ENCODE results near the gene ZEB2.

Gene ZEB2

DNA sequence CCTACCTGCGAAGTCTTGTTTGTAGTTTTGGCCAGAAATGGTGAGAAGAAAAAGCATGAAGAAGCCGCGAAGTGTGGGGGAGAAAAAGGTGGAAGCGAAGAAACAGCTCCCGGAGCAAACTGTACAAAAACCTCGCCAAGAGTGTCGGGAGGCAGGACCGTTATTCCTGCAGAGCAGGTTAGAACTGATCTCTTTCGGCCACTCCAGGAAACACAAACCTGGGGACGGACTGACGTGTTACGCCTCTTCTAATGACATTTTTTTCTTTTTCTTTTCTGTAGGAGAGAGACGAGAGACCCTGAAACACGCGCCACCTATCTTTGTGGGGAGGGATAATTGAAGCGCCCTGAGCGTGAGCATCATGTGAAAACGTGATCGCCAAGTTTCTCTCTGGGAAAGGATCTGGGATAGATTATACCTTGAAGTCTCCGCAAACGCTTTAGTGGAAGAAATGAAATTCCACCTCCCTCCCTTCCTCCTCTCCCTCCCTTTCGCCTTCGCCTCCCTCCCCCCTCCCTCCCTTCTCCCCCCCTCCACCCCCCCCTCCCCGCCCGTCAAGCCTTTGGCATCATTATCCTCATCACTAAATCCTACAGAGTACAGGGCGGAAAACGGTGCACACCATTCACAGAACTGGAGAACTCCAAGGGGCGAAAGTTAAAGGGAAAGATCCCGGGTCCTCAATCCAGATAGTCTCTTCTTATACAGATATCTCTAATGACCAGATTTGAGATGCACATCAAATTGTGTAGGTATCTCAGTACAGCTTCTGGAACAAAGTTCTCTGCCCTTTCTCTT lies at the start of gene ZEB2:
Gene ZEB2 (minus strand): TSS at position 186 of the 798 bp plus-strand sequence. CDS start 2,769 bp downstream, outside the sequence.
- DNase-seq, result no peak

DNA sequence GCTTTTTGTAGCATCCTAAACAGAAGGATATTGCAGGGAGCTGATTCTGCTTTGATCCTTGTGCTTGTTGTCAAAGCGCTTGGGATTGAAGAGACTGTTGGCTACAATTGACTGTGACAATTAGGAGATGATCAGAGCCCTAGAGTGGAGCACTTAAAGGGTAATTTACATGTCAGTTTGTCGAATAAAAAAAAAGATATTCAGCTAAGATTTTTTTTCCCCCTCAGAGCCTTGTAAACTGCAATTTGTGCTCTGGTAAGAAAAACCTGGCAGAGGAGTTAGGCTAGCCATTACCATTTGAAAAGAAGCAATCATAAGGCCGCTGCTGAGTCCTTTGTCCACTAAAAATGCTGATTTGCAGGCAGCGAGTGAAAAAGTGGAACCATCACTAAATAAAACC lies 47.8 kb upstream of the ZEB2 start:
- DNase-seq, result no peak

DNA sequence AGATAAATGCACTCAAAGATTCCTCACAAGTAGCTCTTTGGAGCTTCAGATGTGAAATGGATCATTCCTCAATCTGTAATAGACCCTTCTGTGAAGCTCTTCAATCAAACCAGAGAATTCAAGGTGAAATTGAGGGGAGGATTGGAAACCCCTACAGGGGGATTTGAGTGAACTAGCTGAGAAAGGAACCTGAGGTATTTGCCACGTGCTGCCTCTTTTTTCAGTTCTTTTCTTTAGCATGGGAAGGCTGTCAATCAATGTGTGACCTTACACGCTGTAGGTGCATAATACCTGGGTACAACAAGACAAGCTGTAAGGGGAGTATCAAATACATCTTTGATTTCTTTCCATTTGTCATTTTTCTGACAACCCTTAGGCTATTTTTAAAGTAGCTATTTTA lies 46.5 kb upstream of the ZEB2 start:
- DNase-seq, result no peak

DNA sequence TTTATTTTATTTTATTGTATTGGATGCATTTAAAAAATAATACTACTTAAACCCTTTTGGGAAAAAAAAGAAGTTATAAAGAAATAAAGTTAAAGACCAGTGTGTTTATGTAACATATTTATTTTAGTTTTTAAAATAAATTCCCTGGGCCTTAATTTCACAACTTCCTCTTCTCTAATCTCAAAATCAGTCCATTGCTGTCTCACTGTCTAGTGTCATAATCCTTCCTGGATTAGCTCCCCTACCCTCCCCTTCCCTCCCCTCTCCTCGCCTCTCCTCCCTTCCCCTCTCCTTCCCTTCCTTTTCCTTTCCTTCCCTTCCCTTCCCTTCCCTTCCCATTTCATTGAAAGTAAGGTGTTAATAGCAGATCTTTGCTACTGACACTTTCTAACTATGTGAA lies 40.3 kb upstream of the ZEB2 start:
- DNase-seq, result no peak

DNA sequence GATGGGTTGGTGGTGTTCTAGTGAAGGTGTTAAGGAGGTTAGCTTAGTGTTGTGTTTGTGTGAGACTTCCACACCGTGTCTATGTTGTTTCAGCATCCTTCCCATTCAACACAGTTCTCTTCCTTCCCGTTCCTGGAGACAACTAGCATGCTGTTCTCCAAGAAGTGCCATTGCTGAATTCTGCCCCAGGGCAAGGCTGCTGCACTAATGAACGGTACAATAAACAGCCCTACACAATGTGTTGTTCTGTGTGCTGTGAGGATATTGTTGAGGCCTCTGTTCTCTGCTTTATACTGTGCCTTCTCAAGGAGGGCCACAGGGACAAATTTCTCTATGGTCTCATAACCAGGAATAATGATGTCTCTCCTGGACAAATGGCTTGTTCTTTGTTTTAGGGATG lies 39.8 kb upstream of the ZEB2 start:
- no peak for DNase-seq

DNA sequence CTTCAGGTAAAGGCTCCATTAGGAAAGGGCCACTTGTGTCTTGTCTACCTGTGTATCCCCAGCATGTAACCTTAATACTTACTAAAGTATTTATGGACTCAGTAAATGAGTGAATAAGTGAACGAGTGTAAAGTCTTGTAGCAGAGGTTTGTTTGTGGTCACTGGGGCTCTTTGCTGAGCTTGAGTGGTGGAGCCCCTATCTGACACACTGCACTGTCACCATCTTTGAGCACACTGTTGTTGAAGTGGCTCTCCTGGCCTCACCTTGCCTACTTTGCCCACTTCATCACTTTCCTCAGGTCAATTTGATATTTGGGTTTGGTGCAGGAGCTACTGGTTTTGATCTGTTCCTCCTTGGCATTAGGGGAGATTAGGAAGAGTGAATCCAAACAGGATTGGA lies 39.3 kb upstream of the ZEB2 start:
- no peak for DNase-seq

DNA sequence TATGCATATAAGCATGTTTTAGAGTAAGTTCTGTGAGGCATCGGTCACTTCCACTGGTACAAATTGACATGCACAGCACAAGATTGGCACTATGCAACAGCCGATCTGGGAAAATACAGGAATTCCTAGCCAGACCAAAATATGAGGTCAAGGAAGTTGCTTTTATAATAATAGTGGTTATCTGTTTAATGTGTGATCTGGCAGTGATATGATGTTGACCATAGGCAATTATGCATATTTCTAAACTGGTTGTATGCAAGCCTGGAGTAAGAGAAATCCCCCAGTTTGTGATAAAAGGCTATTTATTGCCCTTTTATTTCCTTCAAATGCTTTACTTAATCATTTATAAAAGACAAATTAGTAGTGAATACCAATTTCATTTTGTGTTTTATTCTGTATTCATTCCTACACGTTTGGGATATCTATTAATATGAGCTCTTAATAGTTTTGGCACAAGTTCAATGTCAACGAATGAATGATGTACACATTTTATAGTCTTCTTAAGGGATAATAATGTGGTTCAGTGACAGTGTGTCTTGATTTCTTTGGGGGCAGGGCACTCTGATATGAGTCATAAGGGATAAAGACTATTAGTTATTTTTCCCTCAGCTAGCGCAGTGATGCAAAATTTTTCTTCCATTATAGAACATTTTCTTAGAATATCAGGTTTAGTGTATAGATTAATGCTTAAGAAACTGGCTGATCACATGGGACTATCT lies 34.7 kb upstream of the ZEB2 start:
- no peak for DNase-seq

DNA sequence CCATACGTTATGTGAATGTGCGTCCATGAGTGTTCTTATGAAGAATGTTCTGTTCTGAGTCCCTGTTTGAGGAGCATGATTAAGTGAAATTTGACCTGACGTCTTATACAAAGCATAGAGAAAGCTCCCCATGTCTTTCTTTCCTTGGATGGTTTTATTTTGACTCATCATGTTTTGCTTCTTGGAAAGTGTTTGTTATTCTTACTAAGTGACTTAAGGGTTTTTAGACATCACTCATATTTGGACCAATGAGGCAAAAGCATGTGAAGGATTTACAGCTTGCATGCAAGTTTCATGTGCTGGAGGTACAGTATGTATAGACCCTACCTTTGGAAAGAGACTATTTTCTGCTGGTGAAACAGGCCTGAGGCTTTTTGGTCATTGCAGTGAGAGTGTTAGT lies 33.5 kb upstream of the ZEB2 start:
- no peak for DNase-seq

DNA sequence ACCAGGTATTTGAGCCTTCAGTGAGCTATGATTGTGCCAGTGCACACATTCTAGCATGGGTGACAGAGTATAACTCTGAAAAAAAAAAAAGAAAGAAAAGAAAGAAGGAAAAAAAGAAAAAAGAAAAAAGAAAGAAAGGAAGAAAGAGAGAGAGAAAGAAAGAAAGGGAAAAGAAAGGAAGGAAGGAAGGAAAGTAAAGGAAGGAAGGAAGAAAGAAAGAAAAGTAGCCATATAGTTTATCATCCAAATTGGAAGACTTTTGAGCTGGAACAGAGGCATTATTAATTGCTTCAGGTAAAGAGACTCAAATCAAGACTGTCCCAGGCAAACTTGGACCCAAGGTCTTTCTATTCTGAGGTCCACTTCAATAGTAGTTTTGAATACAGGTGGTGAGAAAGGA lies 32.9 kb upstream of the ZEB2 start:
- DNase-seq, result no peak

DNA sequence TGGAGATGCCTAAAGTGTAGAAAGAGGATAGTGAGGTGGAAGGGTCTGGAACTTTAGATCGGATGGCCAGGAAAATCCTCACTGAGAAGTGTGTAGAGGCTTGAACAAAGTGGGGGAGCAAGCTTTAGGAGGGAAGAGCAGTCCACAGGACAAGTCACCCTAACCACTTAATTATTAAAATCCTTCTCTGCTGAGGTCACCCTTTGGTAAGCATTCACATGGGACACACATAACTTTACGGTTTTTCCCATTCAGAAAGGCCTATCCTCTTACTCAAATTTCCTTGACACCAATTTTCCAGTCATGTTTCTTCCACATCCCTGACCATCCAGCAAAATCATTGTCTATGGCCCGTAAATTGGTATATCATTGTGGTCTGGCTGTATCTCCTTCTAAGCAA lies 31.0 kb upstream of the ZEB2 start:
- DNase-seq, result no peak

DNA sequence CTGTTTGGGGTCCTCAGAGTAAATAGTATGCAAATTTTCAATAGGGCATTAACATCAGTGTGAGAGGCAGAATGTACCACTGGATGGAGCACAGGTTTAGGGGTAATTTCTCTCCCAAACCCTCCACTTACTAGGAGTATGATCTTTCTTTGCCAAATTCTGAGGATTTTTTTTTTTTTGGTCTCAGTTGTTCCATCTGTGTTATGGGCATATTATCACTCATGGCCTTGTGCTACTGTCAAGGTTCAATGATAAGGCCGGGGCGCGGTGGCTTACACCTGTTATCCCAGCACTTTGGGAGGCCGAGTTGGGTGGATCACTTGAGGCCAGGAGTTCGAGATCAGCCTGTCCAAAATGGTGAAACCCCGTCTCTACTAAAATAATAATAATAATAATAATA lies 30.2 kb upstream of the ZEB2 start:
- no peak for DNase-seq

DNA sequence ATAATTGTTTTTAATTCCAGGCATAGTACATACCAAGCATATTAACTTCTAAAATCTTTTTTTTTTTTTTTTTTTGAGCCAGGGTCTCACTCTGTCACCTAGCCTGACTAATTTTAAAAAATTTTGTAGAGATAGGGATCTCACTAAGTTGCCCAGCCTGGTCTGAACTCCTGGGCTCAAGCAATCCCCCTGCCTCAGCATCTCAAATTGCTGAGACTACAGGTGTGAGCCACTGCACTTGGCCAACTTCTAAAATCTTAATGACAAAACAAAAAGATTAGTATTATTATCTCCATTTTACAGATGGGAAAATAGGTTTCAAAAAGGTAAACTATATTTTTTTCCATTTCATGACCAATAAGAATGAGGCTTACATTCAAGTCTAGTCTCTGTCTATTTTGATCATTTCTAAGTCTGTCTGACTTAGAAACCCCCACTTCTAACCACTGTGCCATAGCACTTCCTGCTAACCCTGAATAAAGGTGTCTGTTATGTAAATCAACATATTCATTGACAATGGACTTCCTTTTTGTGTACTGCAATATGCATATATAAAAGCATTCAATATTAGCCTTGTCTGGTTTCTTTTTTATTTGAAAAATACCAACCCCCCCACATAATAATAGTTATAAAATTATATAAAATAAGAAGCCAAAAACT lies 28.7 kb upstream of the ZEB2 start:
- DNase-seq, result no peak

DNA sequence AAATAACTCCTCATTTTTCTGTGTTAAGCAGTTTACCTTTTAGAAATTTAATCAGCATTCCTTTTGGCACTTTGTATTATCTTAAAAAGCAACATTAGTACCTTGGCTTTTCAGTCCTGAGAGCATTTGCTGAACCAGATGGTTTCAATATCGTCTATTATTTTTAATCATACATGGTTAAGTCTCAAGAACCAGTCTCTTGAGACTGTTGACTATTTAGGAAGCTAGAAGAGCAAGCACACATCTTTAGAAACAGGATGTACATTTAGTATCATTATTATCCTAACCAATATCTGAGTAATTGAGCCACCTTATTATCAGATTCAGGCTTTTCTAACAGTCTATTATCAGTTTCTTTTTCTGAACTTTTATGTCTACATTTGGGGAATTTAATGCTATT lies 28.2 kb upstream of the ZEB2 start:
- DNase-seq, result no peak

DNA sequence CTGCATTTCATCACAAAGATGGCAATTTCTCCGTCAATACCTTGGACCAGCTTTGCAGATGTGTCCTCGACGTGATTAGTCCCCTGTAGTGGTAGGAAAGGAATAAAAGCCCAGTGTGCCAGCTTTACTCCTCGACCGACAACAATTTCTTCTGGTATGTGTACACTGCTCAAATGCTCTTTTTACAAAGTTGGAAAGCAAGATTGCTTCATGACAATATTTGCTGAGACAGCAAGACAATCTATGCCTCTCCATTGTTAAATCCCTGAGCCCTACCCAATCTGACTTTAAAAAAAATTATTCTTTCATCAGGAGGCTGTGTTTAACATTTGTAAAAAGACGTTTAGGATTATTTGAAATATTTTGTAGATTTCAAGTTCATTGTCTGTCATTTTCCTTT lies 27.6 kb upstream of the ZEB2 start:
- DNase-seq, result no peak

DNA sequence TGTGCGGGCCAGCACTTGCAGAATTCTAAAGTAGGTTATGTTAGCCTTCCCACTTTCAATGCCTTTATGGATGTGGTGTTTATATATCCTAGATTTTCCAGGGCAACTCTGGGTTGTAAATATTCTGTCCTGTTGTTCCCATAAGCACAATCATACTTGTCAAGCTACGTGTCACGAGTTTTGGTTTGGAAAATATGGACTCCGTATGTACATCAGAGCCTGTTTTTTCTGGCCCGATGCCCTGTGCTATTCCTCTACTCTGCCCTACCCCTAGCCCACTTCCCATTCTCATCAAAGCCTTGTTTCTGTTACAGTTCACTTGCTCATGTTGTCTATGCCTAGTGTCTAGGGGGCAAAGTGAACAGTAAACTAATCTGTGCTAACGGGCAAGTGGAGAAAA lies 27.0 kb upstream of the ZEB2 start:
- no peak for DNase-seq

DNA sequence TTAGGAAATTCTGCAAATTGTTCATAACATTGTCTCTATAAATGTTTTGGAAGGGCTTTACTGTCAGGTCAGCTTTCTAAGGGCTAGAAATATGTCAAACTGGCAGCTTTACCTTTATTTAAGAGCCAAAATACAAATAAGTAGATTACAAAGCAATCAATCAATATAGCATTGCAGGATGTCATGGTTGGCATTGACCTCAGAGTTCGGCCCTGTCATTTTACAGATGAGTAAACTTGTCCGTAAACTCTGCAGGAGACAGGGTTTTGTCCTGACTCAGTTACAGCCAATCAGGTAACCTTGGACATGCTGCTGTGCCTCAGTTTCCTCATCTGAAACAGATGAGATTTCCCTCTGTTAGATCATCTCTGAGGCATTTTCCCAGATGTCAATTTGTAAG lies 25.9 kb upstream of the ZEB2 start:
- DNase-seq, result no peak

DNA sequence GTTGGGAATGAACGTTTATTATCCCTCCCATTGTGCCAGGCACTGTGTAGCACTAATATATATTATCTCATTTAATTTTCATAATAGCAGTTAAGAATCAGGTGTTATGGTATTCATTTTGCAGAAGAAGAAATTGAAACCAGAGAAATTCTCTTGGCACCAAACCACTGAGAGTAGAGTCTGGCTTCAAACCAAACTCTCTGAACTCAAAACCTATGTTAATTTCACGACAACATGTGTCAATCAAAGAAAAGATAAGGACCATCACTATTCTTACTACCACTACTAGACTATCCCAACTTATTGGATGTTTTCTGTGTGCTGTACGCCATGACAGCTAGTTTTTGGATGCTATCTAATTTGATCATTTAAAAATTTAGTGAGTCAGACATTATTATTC lies 24.1 kb upstream of the ZEB2 start:
- DNase-seq, result no peak

DNA sequence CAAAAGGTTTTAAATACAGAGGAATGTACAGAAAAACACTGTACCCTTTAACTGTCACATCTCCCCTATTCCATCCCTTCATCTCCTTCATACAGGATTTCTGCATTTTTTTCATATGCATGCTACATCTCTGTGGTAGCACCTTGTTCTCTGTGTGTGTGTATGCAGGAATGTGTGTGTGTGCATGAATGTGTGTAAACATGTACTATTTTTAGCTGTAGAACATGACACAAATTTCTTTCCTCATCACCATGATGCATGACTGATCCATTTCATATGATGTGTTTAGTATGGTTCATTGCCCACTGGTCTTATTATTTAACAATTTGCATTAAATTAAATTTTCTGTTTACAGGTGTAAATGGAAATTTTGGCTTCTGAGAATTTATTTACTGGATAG lies 21.5 kb upstream of the ZEB2 start:
- no peak for DNase-seq

DNA sequence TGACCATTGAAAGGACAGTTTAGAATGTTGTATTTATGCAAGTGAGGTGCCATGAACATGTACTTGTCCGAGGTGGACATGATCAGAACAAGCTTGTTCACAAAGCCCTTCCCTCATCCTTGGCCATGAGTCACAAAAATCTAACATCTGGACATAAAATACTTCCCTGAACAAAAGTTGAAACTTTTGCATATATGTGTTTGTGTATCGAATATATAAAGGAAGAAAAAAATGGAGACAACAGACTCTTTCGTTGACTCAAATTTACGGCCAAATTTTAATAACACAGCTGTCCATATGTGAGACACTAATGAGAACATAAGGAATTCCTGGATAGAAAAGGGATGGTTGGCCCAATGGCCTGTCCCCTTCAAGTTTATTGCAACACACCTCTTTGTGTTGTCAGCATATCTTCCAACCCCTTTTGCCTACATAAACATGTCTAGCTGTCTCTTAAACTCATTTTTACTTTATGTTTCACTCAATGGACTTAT lies 19.4 kb upstream of the ZEB2 start:
- DNase-seq, result no peak

DNA sequence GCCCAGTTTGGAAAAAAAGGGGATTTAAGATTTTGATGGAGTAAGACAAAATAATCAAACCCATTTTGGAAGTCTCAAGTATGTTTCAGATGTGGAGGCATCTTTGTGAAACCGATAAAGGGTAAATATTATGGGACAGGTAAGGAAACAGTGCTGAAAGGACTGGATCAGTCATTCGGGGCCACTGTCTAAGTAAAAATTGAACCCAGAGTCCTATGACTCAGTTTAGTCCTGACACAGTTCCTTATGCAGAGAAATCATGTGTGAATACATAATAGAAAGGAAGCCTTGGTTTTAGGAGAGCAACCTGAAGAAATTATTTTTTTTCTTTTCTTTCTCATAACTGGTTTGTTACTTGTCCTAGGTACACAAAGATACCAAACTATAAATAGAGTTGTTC lies 15.4 kb upstream of the ZEB2 start:
- DNase-seq, result no peak

DNA sequence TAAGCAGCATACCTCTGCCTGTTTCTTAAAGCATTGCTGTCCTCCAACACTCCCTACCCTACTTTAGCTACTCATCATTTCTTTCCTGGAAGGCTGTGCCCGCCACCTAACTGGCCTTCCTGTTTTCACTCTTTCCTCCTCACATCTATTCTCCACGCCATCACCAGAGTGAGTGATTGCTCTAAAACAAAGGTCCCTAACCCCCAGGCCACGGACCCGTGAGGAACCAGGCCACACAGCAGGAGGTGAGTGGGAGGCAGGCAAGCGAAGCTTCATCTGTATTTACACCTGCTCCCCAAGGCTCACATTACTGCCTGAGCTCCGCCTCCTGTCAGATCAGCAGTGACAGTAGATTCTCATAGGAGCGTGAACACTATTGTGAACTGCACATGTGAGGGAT lies 13.3 kb upstream of the ZEB2 start:
- no peak for DNase-seq

DNA sequence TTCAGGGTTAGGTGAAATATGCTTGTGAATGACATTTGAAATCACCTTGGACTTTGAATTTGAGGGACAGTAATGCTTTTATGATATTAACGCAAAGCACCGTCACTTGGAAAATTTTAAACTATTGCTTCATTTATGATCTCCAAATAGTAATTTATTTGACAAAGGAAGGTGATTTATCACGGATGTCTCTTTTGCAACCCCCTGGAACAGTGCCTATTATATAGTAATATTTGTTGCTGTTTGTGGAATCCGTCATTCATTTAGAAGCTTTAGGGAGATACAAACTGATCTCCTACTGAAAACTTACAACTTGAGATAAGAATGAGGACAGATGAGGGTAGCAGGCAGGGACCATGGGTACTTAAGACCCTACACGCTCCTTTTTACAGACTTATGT lies 10.7 kb upstream of the ZEB2 start:
- no peak for DNase-seq

DNA sequence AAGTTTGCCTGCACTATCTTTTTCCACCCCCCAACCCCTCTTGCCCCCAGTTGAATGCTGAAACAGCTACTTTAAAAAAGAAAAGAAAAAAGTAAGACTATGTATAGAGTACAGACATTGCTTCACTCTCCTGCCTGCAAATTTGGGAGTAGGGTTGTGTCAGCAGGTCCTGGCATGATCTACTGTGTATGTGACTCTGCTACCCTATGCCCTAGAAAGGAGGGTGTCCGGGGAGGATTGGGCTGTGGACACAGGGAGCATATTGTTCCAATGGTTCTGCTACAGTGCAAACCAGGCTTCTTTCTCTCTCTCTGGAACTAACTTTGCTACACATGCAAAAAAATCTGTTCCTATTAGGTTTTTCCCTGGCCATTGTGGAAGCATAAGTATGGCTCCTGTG lies 9.9 kb upstream of the ZEB2 start:
- no peak for DNase-seq

DNA sequence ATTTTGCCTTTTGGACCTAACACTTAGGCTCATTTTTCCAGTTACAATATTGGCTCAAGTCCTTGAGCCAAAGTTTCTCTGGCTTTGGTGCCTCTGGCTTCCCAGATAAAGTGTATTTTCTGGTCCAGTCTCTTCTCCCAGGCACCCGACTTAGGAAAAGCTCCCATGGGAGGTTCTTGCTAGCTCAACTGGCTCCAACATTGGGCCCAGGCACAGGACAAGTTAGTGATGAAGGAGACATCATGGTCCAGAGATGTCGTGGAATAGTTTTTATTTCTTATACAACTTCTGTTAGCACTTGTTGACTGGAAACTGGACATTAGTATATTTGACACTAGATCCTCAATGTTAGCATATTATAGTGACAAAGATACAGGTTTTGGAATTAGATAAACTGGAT lies 8.2 kb upstream of the ZEB2 start:
- DNase-seq, result no peak

All from NCI-H1417 treated with DMSO at 0.1 percent for 48 hours (cell line).